Retinal pigment epithelial cell (primary cell): Measurements from ENCODE around the gene PLD1.

Experiments used
- DNase-seq: peaks from one replicate; pipeline ENCODE4 v3.0.0-alpha.2; 2010; ENCODE audit warnings: low read depth
- H3K4me3 ChIP-seq: 2 replicates; pipeline ENCODE4 v1.5.1; 2011; ENCODE audit warnings: mild to moderate bottlenecking, low read length, control low read depth, moderate library complexity
- CTCF ChIP-seq: conservative IDR thresholded peaks from 2 replicates; pipeline ENCODE4 v1.5.1; 2011; ENCODE audit warnings: low read depth, low read length, control low read depth, inconsistent platforms

The PLD1 gene

GRCh38 chr3:171763392-171763791 is 46.9 kb downstream of the PLD1 start:
- TF ChIP-seq CTCF = no peak
- no peak overlapping the region for H3K4me3 ChIP-seq
- DNase-seq = no peak

- DNase-seq = no peak
- no peak overlapping the region for H3K4me3 ChIP-seq
- no peak for TF ChIP-seq CTCF
These were observed 49.8 kb downstream of the PLD1 start for GRCh38 chr3:171760477-171760876.

- no peak for DNase-seq
- no peak for TF ChIP-seq CTCF
- H3K4me3 ChIP-seq = no peak overlapping the region
These were observed 52.2 kb downstream of the PLD1 start for GRCh38 chr3:171758109-171758508.

- no peak overlapping the region for H3K4me3 ChIP-seq
- no peak for TF ChIP-seq CTCF
- no peak for DNase-seq
These were observed 52.8 kb downstream of the PLD1 start for GRCh38 chr3:171757361-171758034.

GRCh38 chr3:171755656-171756055 is 54.6 kb downstream of the PLD1 start:
- no peak for TF ChIP-seq CTCF
- DNase-seq = no peak

GRCh38 chr3:171755015-171755589 is 55.2 kb downstream of the PLD1 start:
- no peak overlapping the region for H3K4me3 ChIP-seq
- no peak for DNase-seq
- no peak for TF ChIP-seq CTCF

More at GRCh38 chr3:171755656-171756055, 54.6 kb downstream of the PLD1 start:
- H3K4me3 ChIP-seq = no peak overlapping the region

- no peak for DNase-seq
- TF ChIP-seq CTCF = no peak
- H3K4me3 ChIP-seq = no peak overlapping the region
These were observed 56.4 kb downstream of the PLD1 start for GRCh38 chr3:171753665-171754408.
